IPS-11a (cell line): ENCODE measurements around the gene MIB1.
"Not testable (repeated sequence)": the region's sequence is repeated elsewhere in the genome, so short reads cannot be mapped to it uniquely, and the experiment has no call there.

Experiments
- H3K4me3 ChIP-seq: one replicate; pipeline ENCODE4 v1.5.1; 2013; ENCODE audit warnings: low read depth, low read length, control low read depth

The MIB1 gene

DNA sequence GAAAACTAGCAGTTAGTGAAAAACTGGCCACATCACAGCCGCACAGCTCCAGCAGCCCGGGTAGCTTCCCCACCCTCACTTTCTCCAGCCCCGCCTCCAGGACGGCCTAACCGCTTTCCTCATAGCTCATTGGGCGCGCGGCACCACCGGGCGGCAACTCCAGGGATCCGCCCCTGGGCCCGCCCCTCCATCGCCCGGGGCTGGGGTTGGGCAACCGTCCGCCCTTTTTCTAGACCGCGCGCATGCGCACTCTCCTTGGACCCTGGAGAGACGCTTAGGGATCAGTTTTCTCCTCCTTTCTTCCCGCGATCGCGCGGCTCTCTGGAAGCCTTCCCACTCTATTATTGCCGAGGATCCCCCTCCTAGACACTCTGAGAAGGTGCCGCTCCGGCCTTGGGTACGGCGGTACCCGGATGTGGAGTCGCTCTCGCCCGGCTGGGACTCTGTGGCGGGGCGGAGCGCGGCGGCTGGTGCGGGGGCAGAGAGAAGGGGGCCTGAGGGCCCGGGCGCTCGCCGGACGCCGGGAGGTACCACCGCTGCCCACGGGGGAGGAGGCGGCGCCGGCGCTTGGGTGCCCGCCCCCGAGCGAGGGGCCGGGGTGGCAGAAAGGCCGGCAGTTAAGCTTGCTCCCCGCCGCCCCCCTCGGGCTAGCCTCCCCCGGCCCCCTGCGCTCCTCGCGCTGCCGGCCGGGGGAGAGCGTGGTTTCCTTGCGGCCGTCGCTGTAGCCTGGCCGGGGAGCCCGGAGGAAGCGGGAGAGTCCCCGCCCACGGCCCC, at the start of gene MIB1:
Gene MIB1, plus strand, starts transcription at position 255 of the 774 bp plus-strand sequence. CDS start 792 bp downstream, outside the sequence.
- peak within 1 kb of the TSS; percentile 79 for H3K4me3 ChIP-seq

GRCh38 chr18:21693322-21693721, 47.3 kb upstream of the MIB1 start:
- H3K4me3 ChIP-seq = no peak overlapping the region

DNA sequence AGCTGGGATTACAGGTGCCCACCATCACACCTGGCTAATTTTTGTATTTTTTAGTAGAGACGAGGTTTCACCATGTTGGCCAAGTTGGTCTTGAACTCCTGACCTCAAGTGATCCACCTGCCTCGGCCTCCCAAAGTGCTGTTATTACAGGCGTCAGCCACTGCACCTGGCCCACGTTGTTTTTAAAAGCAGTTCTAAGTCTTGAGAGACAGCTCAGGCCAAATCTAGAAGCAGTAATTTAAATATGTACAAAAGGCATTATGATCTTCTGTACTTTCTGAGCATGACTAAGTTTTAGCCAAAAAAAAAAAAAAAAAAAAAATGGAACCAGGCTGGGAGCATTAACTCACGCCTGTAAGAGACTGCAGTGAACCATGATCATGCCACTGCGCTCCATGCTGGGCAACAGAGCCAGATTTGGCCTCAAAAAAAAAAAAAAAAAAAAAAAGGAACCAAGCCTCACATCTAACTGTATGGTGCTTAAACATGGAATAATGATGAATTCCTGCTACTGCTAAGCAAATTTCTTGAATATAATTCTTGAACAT, 40.0 kb upstream of the MIB1 start:
- H3K4me3 ChIP-seq = no peak overlapping the region

DNA sequence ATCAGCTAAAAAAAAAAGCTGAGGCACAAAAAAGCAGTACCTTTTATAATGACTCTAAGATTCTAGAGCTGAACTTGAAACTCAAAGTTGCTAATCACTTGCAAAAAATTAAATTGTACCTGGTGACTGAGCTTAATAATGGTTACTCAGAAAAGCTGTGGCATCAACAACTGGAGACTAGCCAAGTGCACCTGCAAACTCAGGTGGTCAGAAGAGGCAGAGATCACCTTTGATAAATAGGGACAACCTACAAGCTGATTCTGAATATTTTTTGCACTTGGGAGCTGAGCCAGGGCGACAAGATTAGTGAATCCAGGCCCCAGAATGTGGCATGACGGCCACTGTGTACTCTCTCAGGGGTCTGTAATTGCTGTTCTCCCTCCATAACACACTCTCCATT, 39.0 kb upstream of the MIB1 start:
- no peak overlapping the region for H3K4me3 ChIP-seq

GRCh38 chr18:21702602-21703001, 38.0 kb upstream of the MIB1 start:
- no peak overlapping the region for H3K4me3 ChIP-seq

- H3K4me3 ChIP-seq = peak overlapping the region; percentile 66
These were observed 37.3 kb upstream of the MIB1 start for GRCh38 chr18:21703241-21703820.

- peak within 1 kb of the TSS; percentile 66 for H3K4me3 ChIP-seq
These were observed 35.8 kb upstream of the MIB1 start, which contains the start of gene ABHD3 for GRCh38 chr18:21704603-21705364. Gene ABHD3 (minus strand): TSS chr18:21704774. CDS start chr18:21704665, 109 bp downstream.

DNA sequence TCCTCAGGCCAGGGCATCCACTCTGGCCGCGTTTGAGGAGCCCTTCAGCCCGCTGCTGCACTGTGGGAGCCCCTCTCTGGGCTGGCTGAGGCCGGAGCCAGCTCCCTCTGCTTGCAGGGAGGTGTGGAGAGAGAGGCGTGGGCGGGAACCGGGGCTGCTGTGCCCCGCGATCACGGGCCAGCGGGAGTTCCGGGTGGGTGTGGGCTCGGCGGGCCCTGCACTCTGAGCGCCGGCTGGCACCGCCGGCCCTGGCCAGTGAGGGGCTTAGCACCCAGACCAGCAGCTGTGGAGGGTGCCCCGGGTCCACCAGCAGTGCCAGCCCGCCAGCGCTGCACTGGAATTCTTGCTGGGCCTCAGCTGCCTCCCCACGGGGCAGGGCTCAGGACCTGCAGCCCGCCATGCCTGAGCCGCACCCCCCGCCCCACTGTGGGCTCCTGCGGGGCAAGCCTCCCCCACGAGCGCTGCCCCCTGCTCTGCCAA, 34.2 kb upstream of the MIB1 start:
- H3K4me3 ChIP-seq = no peak overlapping the region

DNA sequence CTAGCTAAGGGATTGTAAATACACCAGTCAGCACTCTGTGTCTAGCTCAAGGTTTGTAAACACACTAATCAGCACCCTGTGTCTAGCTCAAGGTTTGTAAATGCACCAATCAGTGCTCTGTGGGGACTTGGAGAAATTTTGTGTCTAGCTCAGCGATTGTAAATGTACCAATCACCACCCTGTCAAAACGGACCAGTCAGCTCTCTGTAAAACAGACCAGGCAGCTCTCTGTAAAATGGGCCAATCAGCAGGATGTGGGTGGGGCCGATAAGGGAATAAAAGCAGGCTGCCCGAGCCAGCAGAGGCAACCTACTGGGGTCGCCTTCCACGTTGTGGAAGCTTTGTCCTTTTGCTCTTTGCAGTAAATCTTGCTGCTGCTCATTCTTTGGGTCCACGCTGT, 33.5 kb upstream of the MIB1 start:
- H3K4me3 ChIP-seq = not testable (repeated sequence)

DNA sequence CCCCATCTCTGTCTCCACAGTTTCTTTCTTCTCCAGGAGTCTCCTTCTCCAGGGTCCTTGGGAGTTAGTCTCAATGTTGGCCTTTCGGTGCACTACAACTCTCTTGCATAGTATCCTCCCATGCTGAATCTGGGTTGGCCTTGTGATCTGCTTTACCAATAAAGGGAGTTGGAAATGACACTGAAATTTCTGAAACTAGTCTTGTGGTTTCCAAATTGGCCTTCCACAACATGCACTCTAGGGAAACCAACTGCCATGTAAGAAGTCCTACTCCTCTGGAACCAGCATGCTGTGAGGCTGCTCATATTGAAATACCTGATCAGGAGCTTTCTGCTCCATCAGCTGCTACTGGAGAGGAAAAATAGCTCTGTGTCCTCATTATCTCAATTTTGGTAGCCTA, 26.1 kb upstream of the MIB1 start:
- H3K4me3 ChIP-seq = no peak overlapping the region

GRCh38 chr18:21722687-21723086, 17.9 kb upstream of the MIB1 start:
- H3K4me3 ChIP-seq = no peak overlapping the region

GRCh38 chr18:21725201-21725600, 15.4 kb upstream of the MIB1 start:
- H3K4me3 ChIP-seq = no peak overlapping the region

DNA sequence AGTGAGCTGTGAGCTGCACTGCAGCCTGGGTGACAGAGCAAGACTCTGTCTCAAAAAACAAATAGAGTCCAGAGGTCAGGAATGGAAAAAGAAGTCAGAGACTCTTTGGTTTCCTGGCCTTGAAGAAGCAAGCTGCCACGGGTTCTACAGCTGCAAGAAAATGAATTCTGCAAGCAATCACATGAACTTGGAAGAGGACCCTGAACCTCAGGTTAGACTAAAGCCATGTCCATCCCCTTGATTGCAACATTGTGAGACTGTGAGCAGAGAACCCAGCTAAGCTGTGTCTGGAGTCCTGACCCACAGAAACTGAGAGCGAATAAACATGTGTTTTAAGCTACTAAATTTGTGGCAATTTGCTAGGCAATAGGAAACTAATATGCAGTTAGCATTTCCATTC, 12.9 kb upstream of the MIB1 start:
- H3K4me3 ChIP-seq = no peak overlapping the region

DNA sequence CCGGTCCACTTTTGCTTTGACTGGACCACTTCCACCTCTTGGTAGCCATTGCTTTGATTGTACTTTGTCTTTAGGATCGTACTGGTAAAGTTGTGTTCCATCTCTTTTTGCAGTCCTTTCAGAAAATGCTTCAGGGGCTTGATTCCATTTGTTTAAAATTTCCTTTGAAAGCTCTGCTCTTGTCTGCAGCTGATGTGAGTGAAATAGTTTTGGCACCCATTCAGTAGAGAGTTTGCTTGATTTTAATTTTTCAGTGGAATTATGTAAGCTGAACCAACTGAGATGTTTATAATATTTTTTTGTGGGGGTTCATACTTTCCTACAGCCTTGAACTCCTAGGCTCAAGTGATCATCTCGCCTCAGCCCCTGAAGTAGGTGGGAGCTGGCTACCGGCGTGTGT, 7.6 kb upstream of the MIB1 start:
- no peak overlapping the region for H3K4me3 ChIP-seq

GRCh38 chr18:21735452-21736015, 5.1 kb upstream of the MIB1 start:
- no peak overlapping the region for H3K4me3 ChIP-seq

DNA sequence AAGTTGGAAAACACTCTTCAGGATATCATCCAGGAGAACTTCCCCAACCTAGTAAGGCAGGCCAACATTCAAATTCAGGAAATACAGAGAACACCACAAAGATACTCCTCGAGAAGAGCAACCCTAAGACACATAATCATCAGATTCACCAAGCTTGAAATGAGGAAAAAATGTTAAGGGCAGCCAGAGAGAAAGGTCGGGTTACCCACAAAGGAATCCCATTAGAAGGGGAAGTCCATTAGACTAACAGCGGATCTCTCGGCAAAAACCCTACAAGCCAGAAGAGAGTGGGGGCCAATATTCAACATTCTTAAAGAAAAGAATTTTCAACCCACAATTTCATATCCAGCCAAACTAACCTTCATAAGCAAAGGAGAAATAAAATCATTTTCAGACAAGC, 3.7 kb upstream of the MIB1 start:
- H3K4me3 ChIP-seq = not testable (repeated sequence)

DNA sequence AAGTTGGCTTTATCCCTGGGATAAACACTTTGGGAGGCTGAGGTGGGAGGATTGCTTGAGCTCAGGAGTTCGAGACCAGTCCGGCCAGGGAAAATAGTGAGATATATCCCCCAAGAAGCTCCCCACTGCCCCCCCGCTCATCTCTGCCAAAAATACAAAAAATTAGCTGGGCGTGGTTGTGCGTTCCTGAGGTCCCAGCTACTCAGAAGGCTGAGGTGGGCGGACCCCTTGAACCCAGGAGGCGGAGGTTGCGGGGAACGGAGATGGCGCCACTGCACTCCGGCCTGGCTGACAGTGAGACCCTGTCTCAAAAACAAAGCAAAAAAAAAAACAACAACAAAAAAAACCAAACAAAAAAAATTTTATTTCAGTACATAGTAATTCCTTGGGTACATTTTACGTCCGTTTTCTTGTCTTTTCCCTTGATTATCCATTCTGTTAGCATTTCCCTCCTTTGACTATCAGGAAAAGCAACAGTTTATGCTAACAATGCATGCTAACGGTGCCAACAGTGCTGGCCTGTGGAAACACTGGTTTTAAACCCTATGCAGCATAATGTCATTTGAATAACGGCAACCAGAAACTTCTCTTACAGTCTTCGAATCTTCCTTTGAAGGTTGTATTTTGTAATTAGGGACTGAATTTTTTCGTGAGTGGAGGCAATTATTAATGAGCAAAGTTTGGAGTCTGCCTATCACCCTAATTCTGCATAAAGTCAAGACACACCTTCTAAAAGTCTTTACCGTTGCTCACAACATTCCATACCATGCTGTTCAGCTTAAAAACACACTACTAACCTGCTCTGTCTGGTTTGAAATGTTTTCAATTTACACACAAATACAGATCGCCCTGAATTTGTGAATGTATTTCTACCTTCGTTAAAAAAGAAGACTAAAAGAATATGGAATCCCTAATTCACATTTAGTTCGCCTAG, 721 bp upstream of the MIB1 start:
- H3K4me3 ChIP-seq = no peak overlapping the region

GRCh38 chr18:21741312-21741561, 645 bp downstream of the MIB1 start:
- H3K4me3 ChIP-seq = peak overlapping the region; percentile 79

DNA sequence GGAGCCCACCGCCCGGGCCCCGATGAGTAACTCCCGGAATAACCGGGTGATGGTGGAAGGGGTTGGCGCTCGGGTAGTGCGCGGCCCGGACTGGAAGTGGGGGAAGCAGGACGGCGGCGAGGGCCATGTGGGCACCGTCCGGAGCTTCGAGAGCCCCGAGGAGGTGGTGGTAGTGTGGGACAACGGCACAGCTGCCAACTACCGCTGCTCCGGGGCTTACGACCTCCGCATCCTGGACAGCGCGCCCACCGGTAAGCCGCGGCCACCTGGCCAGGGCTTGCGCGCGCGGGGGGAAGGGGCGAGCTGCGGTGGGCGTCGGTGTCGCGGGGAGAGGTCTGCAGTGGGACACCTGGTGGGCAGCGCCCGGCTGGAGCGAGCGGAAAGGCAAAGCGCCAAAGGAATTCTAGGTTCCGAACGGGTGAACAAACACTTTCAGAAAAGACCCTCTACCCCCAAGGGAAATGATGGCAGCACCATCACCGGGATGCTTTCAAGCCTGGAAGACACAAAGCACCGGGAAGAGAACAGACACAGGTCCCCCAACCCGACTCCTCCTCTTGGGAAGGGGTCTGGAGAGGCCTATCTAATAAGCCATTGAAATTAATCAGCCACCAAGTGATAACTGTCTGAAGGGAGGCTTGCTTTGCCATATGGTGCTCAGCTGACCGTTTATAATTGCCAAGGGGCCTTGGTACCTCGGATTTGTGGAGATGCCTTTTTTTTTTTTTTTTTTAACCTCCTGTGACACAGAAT, 1.1 kb downstream of the MIB1 start:
- peak overlapping the region; percentile 79 for H3K4me3 ChIP-seq

GRCh38 chr18:21742315-21742687, 1.7 kb downstream of the MIB1 start:
- peak overlapping the region; percentile 79 for H3K4me3 ChIP-seq
